HG02970 (cell line): ENCODE data around the gene SHISAL2A.

ENCODE experiments used
- ATAC-seq: cut with Tn5 transposase; IDR thresholded peaks from one replicate; pipeline ENCODE4 v1.9.1; 2021; ENCODE audit warnings: mild to moderate bottlenecking, moderate library complexity, moderate number of reproducible peaks; ENCODE audit not compliant: unreplicated experiment, low FRiP score

SHISAL2A gene

GRCh38 chr1:52658795-52659194, 25.8 kb downstream of the SHISAL2A start:
- ATAC-seq, result no peak

GRCh38 chr1:52659356-52659755, 26.4 kb downstream of the SHISAL2A start:
- ATAC-seq, result no peak

GRCh38 chr1:52659851-52660596, 27.1 kb downstream of the SHISAL2A start:
- ATAC-seq, result no peak

- no peak for ATAC-seq
Measured at GRCh38 chr1:52660807-52661206, 27.8 kb downstream of the SHISAL2A start.

- ATAC-seq, result no peak
Measured at GRCh38 chr1:52662645-52663313, 29.8 kb downstream of the SHISAL2A start.

- ATAC-seq, result no peak
Measured at GRCh38 chr1:52663716-52664115, 30.7 kb downstream of the SHISAL2A start.

GRCh38 chr1:52665006-52665941, 32.3 kb downstream of the SHISAL2A start:
- ATAC-seq, result no peak

- no peak for ATAC-seq
Measured at GRCh38 chr1:52667290-52667689, 34.3 kb downstream of the SHISAL2A start.

- no peak for ATAC-seq
Measured at GRCh38 chr1:52667984-52668383, 35.0 kb downstream of the SHISAL2A start.

GRCh38 chr1:52668711-52669110, 35.7 kb downstream of the SHISAL2A start:
- no peak for ATAC-seq

- ATAC-seq, result no peak
Measured at GRCh38 chr1:52669696-52670095, 36.7 kb downstream of the SHISAL2A start.

- no peak for ATAC-seq
Measured at GRCh38 chr1:52670604-52671003, 37.6 kb downstream of the SHISAL2A start.

- no peak for ATAC-seq
Measured at GRCh38 chr1:52672946-52673345, 40.0 kb downstream of the SHISAL2A start.

- ATAC-seq, result no peak
Measured at GRCh38 chr1:52673513-52673912, 40.5 kb downstream of the SHISAL2A start.

GRCh38 chr1:52674497-52675384, 41.8 kb downstream of the SHISAL2A start:
- ATAC-seq, result no peak

GRCh38 chr1:52676249-52676903, 43.4 kb downstream of the SHISAL2A start:
- no peak for ATAC-seq

- ATAC-seq, result no peak
Measured at GRCh38 chr1:52677076-52677806, 44.3 kb downstream of the SHISAL2A start.

- no peak for ATAC-seq
Measured at GRCh38 chr1:52679048-52679447, 46.1 kb downstream of the SHISAL2A start.

GRCh38 chr1:52679498-52679897, 46.5 kb downstream of the SHISAL2A start:
- no peak for ATAC-seq
